ENCODE data around the gene MCMBP. TPM values are rescaled to one million over a fixed set of nuclear protein-coding genes. Genes with fewer than 3 reads are reported as not detected.

The MCMBP gene
- total and polyA plus RNA-seq, 2 donors (not counting 1 experiment from before 2014, with no cell fraction given), result 27.1 to 36.0 TPM

DNA sequence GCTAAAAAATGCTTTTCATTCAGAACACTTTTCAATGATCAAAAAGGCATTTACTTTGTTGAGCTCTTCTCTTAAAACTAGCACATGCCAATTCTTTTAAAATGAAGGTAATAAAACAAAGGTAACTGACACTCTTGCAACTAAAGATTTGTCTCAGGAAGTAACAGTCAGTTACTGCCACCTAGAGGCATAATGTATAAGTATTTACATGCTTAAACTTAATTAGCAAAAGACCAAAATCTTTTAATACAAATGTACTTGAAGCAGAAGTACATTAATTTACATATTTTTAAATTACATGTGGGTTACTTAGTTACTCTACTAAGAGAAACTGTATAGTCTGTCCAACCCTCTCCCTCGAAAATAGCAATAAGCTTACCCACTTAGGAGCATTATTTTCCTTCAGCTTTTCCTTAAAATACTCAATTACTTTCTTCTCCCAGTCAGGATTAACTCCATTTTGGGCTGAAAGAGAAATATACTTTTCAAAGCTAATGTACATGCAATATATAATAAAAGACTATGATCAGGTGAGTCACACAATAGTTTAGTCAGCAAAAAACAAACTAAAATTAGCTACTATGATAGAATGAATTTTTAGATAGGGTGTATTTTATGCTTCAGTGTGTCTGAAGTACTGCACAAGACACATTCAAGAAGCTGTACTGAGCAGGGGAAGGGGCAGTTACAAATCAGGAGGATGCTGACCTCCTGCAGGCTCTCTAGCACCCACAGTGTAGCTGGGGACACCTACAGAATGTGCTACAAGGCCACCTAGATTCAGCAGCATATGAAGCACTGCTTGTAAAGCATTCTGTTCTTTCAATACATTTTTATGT is 13.0 kb downstream of the MCMBP start:
- H3K4me3 Mint-ChIP-seq, result no peak overlapping the region
- H3K36me3 ChIP-seq (replicated peaks in 1 of 2; ENCODE audit: control extremely low read depth in 1 of 2, control insufficient read depth in 1 of 2, extremely low read depth in 1 of 2, insufficient read depth in 2 of 2, low read length in 1 of 2), result peaks cover 1 to 20% of the 10 kb centered on the region in 2 experiments

More for the DNA sequence above, 13.0 kb downstream of the MCMBP start:
- Histone ChIP-seq H2AFZ (ENCODE audit: insufficient read depth, low read depth, low read length, poor library complexity, severe bottlenecking) (no peak overlapping the region), H3K4me1 (ENCODE audit: control insufficient read depth in 2 of 2, insufficient read depth in 2 of 2, low read length in 2 of 2) (peaks cover 3 to 7% of the 10 kb centered on the region in 2 donors), H3K9me3 (ENCODE audit: control extremely low read depth in 1 of 3, control insufficient read depth in 2 of 3, insufficient read depth in 1 of 3, low read length in 2 of 3) (peaks cover 1 to 8% (median 3%) of the 10 kb centered on the region in 3 donors), H3K9ac (ENCODE audit: low read length) (no peak overlapping the region), H3K4me2 (replicated peaks; ENCODE audit: low read depth, low read length, poor library complexity, severe bottlenecking) (no peak overlapping the region), H3K4me3 (ENCODE audit: control extremely low read depth in 1 of 5, extremely low read depth in 1 of 5, insufficient read depth in 1 of 5, low read depth in 2 of 5, low read length in 4 of 5) (no peak overlapping the region), H3K27me3 (replicated peaks in 1 of 4; ENCODE audit: control extremely low read depth in 1 of 4, control insufficient read depth in 3 of 4, insufficient read depth in 4 of 4, low read length in 3 of 4) (no peaks in the 10 kb centered on the region), H3K79me2 (ENCODE audit: control insufficient read depth, insufficient read depth, low read length) (peaks cover 67% of the 10 kb centered on the region), H3K27ac (ENCODE audit: low read length in 2 of 2) (peak overlapping the region in 1 of 2 donors; percentile 47), H4K20me1 (ENCODE audit: control insufficient read depth, insufficient read depth, low read length, poor library complexity, severe bottlenecking) (peaks cover 26% of the 10 kb centered on the region)
- H3K27ac Mint-ChIP-seq, result no peak overlapping the region
- intact Hi-C loops (cut with micrococcal nuclease), result loop anchor here (1.0 to 5.0 kb wide), 5 partner anchors 109 to 652 kb away; partner anchors contain the start of gene GRK5
- no CpG with 5 or more reads among the region's 1 CpG for WGBS (ENCODE audit: insufficient coverage)
- no peaks in the 10 kb centered on the region for H3K27me3 Mint-ChIP-seq
- H3K4me1 Mint-ChIP-seq, result peaks cover 26% of the 10 kb centered on the region
- DNase-seq (peak; percentile 71), ATAC-seq (ENCODE audit: low read depth) (peak; percentile 58)
- CTCF ChIA-PET, result interaction anchor here (0.8 to 7.4 kb wide), 44 partner anchors 8 to 660 kb away, joined by 3 to 153 read pairs (median 4); partner anchors contain the start of genes INPP5F, MCMBP, RGS10 and SEC23IP
- H3K9me3 Mint-ChIP-seq (ENCODE audit: insufficient read depth), result peaks cover 3% of the 10 kb centered on the region
- TF ChIP-seq, protein P1, sequence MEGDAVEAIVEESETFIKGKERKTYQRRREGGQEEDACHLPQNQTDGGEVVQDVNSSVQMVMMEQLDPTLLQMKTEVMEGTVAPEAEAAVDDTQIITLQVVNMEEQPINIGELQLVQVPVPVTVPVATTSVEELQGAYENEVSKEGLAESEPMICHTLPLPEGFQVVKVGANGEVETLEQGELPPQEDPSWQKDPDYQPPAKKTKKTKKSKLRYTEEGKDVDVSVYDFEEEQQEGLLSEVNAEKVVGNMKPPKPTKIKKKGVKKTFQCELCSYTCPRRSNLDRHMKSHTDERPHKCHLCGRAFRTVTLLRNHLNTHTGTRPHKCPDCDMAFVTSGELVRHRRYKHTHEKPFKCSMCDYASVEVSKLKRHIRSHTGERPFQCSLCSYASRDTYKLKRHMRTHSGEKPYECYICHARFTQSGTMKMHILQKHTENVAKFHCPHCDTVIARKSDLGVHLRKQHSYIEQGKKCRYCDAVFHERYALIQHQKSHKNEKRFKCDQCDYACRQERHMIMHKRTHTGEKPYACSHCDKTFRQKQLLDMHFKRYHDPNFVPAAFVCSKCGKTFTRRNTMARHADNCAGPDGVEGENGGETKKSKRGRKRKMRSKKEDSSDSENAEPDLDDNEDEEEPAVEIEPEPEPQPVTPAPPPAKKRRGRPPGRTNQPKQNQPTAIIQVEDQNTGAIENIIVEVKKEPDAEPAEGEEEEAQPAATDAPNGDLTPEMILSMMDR (IDR thresholded peaks at IDR 0.05), result peak; percentile 83
- TF ChIP-seq EZH2 (IDR thresholded peaks at IDR 0.05; ENCODE audit: borderline replicate concordance, insufficient read depth, low read depth, low read length, poor library complexity, severe bottlenecking), result no peak
- POLR2A ChIA-PET, result interaction anchor here (0.5 to 1.9 kb wide), 3 partner anchors 13 to 171 kb away, joined by 3 to 11 read pairs (median 3); partner anchors contain the start of gene MCMBP

All from B cell (primary cell).